ENCODE data around the gene SLC26A11. TPM values are rescaled to one million over a fixed set of nuclear protein-coding genes. Genes with fewer than 3 reads are reported as not detected.
A peak's percentile ranks its signal among the peaks of the same experiment; 100 is the strongest.

SLC26A11 gene
- total and polyA plus RNA-seq, 7 experiments from 2014 or later = 3.7 to 87.5 (median 63.0) TPM

DNA sequence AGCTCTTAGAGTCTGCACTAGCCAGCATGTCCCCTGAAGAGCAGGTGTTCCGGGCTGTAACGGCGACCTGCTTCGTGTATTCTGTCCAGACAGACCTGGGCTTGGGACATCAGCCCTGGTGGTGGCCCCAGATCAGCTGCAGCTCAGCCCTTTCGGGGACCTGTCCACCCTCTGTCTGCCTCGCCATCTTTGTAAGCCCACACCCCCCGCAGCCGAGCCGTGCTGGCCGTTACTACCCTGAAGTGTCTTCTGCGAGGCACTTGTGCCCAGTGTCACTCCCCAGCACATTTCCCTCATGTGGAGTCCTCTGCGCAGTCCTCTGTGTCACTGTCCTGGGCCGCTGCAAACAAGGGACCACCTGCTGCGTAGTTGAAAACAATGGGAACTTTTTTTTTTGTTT, 40.0 kb upstream of the SLC26A11 start:
- POLR2A ChIA-PET = interaction anchor here (0.7 kb wide), 1 partner anchor 55 kb away, joined by 3 read pairs; no protein-coding TSS in a partner anchor
- H3K36me3 ChIP-seq (ENCODE audit: control insufficient read depth in 2 of 3, insufficient read depth in 3 of 3, low read length in 3 of 3) = no peaks in the 10 kb centered on the region
- no peak overlapping the region for H3K4me3 ChIP-seq (ENCODE audit: low read length)
- H3K4me3 Mint-ChIP-seq = no peak overlapping the region
- H3K36me3 Mint-ChIP-seq = no peaks in the 10 kb centered on the region
- H3K27ac Mint-ChIP-seq = no peak overlapping the region
- H3K4me1 Mint-ChIP-seq = no peaks in the 10 kb centered on the region
- DNase-seq (no peak), ATAC-seq (no peak)
- no peaks in the 10 kb centered on the region for H3K9me3 Mint-ChIP-seq
- no peak overlapping the region for H3K27ac ChIP-seq (ENCODE audit: low read depth, low read length)
- H3K9me3 ChIP-seq (ENCODE audit: control insufficient read depth in 2 of 3, low read length in 3 of 3) = no peaks in the 10 kb centered on the region
- CTCF ChIA-PET = no interaction called here
- H3K27me3 Mint-ChIP-seq = peaks cover 0 to 3% (median 0%) of the 10 kb centered on the region in 5 donors
- no peaks in the 10 kb centered on the region for H3K27me3 ChIP-seq (ENCODE audit: control insufficient read depth in 2 of 2, insufficient read depth in 2 of 2, low read length in 2 of 2)
- H3K4me1 ChIP-seq (ENCODE audit: control insufficient read depth in 2 of 2, insufficient read depth in 2 of 2, low read length in 2 of 2) = no peaks in the 10 kb centered on the region
- intact Hi-C loops (cut with micrococcal nuclease) = no loop called here

DNA sequence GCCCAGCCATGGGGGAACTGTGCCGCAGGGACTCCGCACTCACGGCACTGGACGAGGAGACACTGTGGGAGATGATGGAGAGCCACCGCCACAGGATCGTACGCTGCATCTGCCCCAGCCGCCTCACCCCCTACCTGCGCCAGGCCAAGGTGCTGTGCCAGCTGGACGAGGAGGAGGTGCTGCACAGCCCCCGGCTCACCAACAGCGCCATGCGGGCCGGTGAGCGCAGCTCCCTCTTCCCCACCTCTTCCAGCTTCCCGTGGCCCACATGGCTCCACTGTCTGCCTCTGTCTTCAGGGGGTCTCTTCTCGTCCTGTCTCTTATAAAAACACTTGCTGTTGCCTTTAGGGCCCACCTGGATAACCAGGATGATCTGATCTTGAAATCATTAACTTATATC, 38.8 kb upstream of the SLC26A11 start:
- no peaks in the 10 kb centered on the region for H3K27me3 ChIP-seq (ENCODE audit: control insufficient read depth in 2 of 2, insufficient read depth in 2 of 2, low read length in 2 of 2)
- intact Hi-C loops (cut with micrococcal nuclease) = no loop called here
- H3K36me3 Mint-ChIP-seq = no peaks in the 10 kb centered on the region
- no peak for ATAC-seq
- no peaks in the 10 kb centered on the region for H3K9me3 ChIP-seq (ENCODE audit: control insufficient read depth in 2 of 3, low read length in 3 of 3)
- no peak overlapping the region for H3K27ac Mint-ChIP-seq
- H3K4me3 Mint-ChIP-seq = no peak overlapping the region
- H3K27me3 Mint-ChIP-seq = peaks cover 0 to 3% (median 0%) of the 10 kb centered on the region in 5 donors
- ChIA-PET POLR2A (interaction anchor here (0.6 kb wide), 1 partner anchor 343 kb away, joined by 3 read pairs; no protein-coding TSS in a partner anchor), CTCF (no interaction called here)
- DNase-seq = no peak
- H3K36me3 ChIP-seq (ENCODE audit: control insufficient read depth in 2 of 3, insufficient read depth in 3 of 3, low read length in 3 of 3) = no peaks in the 10 kb centered on the region
- H3K4me3 ChIP-seq (ENCODE audit: low read length) = no peak overlapping the region
- H3K9me3 Mint-ChIP-seq = no peaks in the 10 kb centered on the region
- H3K4me1 ChIP-seq (ENCODE audit: control insufficient read depth in 2 of 2, insufficient read depth in 2 of 2, low read length in 2 of 2) = no peaks in the 10 kb centered on the region
- H3K4me1 Mint-ChIP-seq = peaks cover 0 to 4% (median 0%) of the 10 kb centered on the region in 7 donors
- H3K27ac ChIP-seq (ENCODE audit: low read depth, low read length) = no peak overlapping the region

DNA sequence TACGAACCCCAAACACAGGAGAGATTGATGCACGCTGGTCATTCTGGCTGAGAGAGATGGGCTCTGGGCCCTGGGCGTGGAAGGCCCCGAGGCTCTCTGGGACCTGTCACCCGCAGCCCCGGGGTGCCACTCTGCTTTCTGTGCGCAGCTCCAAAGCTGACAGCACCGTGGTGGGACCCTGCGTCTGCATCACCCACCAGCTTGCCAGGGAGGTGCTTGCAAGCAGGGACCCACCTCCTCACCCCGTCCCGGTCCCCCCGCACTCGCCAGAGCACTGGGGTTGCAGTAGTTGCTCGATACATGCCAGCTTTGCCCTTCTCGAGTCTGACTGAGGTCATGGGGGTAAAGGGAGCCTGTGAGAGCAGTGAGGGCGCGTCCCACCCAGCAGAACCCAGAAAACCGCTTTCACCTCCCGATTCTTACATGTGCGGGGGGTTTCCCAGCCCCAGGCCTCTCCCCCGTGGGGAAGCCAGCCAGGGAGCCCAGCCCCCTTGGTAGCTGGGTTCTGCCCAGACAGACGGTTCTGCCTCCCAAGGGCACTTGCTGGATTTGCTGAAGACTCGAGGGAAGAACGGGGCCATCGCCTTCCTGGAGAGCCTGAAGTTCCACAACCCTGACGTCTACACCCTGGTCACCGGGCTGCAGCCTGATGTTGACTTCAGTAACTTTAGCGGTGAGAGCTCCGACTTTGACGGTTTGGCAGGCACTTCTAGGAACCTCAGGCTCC, 37.9 kb upstream of the SLC26A11 start:
- Mint-ChIP-seq H3K9me3 (no peaks in the 10 kb centered on the region), H3K27me3 (peaks cover 0 to 3% (median 0%) of the 10 kb centered on the region in 5 donors), H3K27ac (no peak overlapping the region), H3K4me3 (no peak overlapping the region), H3K36me3 (no peaks in the 10 kb centered on the region), H3K4me1 (peaks cover 0 to 4% (median 0%) of the 10 kb centered on the region in 7 donors)
- intact Hi-C loops (cut with micrococcal nuclease) = no loop called here
- H3K27me3 ChIP-seq (ENCODE audit: control insufficient read depth in 2 of 2, insufficient read depth in 2 of 2, low read length in 2 of 2) = no peaks in the 10 kb centered on the region
- no peaks in the 10 kb centered on the region for H3K9me3 ChIP-seq (ENCODE audit: control insufficient read depth in 2 of 3, low read length in 3 of 3)
- H3K27ac ChIP-seq (ENCODE audit: low read depth, low read length) = no peak overlapping the region
- CTCF ChIA-PET = no interaction called here
- POLR2A ChIA-PET = no interaction called here
- no peak for ATAC-seq
- DNase-seq = no peak
- H3K36me3 ChIP-seq (ENCODE audit: control insufficient read depth in 2 of 3, insufficient read depth in 3 of 3, low read length in 3 of 3) = no peaks in the 10 kb centered on the region
- no peak overlapping the region for H3K4me3 ChIP-seq (ENCODE audit: low read length)
- H3K4me1 ChIP-seq (ENCODE audit: control insufficient read depth in 2 of 2, insufficient read depth in 2 of 2, low read length in 2 of 2) = no peaks in the 10 kb centered on the region

DNA sequence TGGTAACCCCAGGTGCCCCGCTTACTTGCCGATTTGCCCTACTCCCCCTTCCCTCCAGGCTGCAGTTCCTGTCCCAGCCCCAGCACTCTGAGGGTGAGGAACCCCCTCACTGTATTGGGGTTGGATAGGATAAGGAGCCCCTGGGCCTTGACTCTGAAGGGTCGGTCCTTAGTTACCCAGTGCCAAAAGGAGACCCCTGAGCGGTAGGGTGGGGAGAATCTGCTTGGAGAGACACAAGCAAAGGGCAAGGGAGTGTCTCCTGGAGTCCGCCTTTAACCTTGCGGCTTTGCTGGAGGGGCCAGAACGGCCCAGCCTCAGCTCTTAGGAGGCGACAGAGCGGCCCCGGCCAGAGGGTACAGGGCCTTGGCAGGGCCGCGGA, 37.4 kb upstream of the SLC26A11 start:
- Mint-ChIP-seq H3K9me3 (no peaks in the 10 kb centered on the region), H3K4me3 (no peak overlapping the region), H3K27me3 (peaks cover 0 to 3% (median 0%) of the 10 kb centered on the region in 5 donors), H3K27ac (no peak overlapping the region), H3K4me1 (peaks cover 0 to 4% (median 0%) of the 10 kb centered on the region in 7 donors), H3K36me3 (no peaks in the 10 kb centered on the region)
- no peak overlapping the region for H3K4me3 ChIP-seq (ENCODE audit: low read length)
- CTCF ChIA-PET = no interaction called here
- no peaks in the 10 kb centered on the region for H3K4me1 ChIP-seq (ENCODE audit: control insufficient read depth in 2 of 2, insufficient read depth in 2 of 2, low read length in 2 of 2)
- H3K27ac ChIP-seq (ENCODE audit: low read depth, low read length) = no peak overlapping the region
- POLR2A ChIA-PET = no interaction called here
- no peak for ATAC-seq
- intact Hi-C loops (cut with micrococcal nuclease) = no loop called here
- H3K36me3 ChIP-seq (ENCODE audit: control insufficient read depth in 2 of 3, insufficient read depth in 3 of 3, low read length in 3 of 3) = no peaks in the 10 kb centered on the region
- H3K9me3 ChIP-seq (ENCODE audit: control insufficient read depth in 2 of 3, low read length in 3 of 3) = no peaks in the 10 kb centered on the region
- no peaks in the 10 kb centered on the region for H3K27me3 ChIP-seq (ENCODE audit: control insufficient read depth in 2 of 2, insufficient read depth in 2 of 2, low read length in 2 of 2)
- no peak for DNase-seq

DNA sequence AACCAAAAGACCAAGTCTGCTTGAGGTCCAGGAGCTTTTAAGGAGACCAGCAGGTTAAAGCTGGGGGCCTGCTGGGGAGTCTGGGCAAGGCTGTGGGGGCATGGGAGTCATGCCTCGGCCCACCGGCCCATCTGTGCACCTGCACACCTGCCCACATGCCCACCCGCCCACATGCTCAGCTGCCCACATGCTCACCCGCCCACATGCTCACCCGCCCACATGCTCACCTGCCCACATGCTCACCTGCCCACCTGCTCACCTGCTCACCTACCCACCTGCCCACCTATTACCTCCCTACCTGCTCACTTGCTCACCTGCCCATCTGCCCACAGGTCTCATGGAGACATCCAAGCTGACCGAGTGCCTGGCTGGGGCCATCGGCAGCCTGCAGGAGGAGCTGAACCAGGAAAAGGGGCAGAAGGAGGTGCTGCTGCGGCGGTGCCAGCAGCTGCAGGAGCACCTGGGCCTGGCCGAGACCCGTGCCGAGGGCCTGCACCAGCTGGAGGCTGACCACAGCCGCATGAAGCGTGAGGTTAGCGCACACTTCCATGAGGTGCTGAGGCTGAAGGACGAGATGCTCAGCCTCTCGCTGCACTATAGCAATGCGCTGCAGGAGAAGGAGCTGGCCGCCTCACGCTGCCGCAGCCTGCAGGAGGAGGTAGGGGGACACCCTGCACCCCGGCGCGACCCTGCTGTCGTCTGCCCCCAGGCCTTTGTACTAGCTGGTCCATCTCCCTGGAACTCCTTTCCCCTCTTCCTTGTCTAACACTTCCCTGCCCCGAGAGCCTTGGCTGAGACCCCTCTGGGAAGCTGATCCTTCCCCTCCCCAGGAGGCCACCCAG, 36.4 kb upstream of the SLC26A11 start:
- intact Hi-C loops (cut with micrococcal nuclease) = no loop called here

DNA sequence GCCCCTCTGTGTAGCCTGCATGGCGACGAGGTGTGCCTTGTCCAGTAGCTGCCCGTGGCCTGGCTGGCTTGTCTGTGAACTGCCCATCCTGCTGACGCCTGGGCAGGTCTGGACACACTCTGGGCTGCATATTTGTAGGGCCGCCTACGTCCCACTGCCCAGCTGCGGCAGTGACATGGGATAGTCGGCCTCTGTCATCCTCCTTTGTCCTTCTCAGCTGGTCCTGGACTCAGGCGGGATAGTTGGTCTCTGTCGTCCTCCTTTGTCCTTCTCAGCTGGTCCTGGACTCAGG, 35.9 kb upstream of the SLC26A11 start:
- H3K4me1 ChIP-seq (ENCODE audit: control insufficient read depth in 2 of 2, insufficient read depth in 2 of 2, low read length in 2 of 2) = no peaks in the 10 kb centered on the region
- Mint-ChIP-seq H3K36me3 (no peaks in the 10 kb centered on the region), H3K9me3 (no peaks in the 10 kb centered on the region), H3K27ac (peak overlapping the region in 1 of 9 donors; percentile 67), H3K27me3 (no peaks in the 10 kb centered on the region), H3K4me3 (no peak overlapping the region), H3K4me1 (peaks cover 0 to 4% (median 0%) of the 10 kb centered on the region in 7 donors)
- no peaks in the 10 kb centered on the region for H3K36me3 ChIP-seq (ENCODE audit: control insufficient read depth in 2 of 3, insufficient read depth in 3 of 3, low read length in 3 of 3)
- ChIA-PET CTCF (interaction anchor here (0.6 kb wide), 1 partner anchor 1951 kb away, joined by 3 read pairs; no protein-coding TSS in a partner anchor), POLR2A (no interaction called here)
- no peaks in the 10 kb centered on the region for H3K9me3 ChIP-seq (ENCODE audit: control insufficient read depth in 2 of 3, low read length in 3 of 3)
- no peak overlapping the region for H3K27ac ChIP-seq (ENCODE audit: low read depth, low read length)
- no peak overlapping the region for H3K4me3 ChIP-seq (ENCODE audit: low read length)
- no peaks in the 10 kb centered on the region for H3K27me3 ChIP-seq (ENCODE audit: control insufficient read depth in 2 of 2, insufficient read depth in 2 of 2, low read length in 2 of 2)
- no peak for DNase-seq
- intact Hi-C loops (cut with micrococcal nuclease) = no loop called here
- no peak for ATAC-seq

More for the DNA sequence above, 36.4 kb upstream of the SLC26A11 start:
- no peak for ATAC-seq
- Mint-ChIP-seq H3K9me3 (no peaks in the 10 kb centered on the region), H3K27me3 (no peaks in the 10 kb centered on the region), H3K27ac (peak overlapping the region in 1 of 9 donors; percentile 67), H3K4me3 (no peak overlapping the region), H3K36me3 (no peaks in the 10 kb centered on the region), H3K4me1 (peaks cover 0 to 4% (median 0%) of the 10 kb centered on the region in 7 donors)
- no peak overlapping the region for H3K27ac ChIP-seq (ENCODE audit: low read depth, low read length)
- ChIA-PET CTCF (interaction anchor here (0.6 kb wide), 1 partner anchor 1951 kb away, joined by 3 read pairs; no protein-coding TSS in a partner anchor), POLR2A (no interaction called here)
- H3K9me3 ChIP-seq (ENCODE audit: control insufficient read depth in 2 of 3, low read length in 3 of 3) = no peaks in the 10 kb centered on the region
- H3K4me3 ChIP-seq (ENCODE audit: low read length) = no peak overlapping the region
- no peak for DNase-seq
- H3K4me1 ChIP-seq (ENCODE audit: control insufficient read depth in 2 of 2, insufficient read depth in 2 of 2, low read length in 2 of 2) = no peaks in the 10 kb centered on the region
- no peaks in the 10 kb centered on the region for H3K36me3 ChIP-seq (ENCODE audit: control insufficient read depth in 2 of 3, insufficient read depth in 3 of 3, low read length in 3 of 3)
- no peaks in the 10 kb centered on the region for H3K27me3 ChIP-seq (ENCODE audit: control insufficient read depth in 2 of 2, insufficient read depth in 2 of 2, low read length in 2 of 2)
